A172 (cell line): ENCODE results near the gene GNB5. TPM values are rescaled to one million over a fixed set of nuclear protein-coding genes. Genes with fewer than 3 reads are reported as not detected.

Source experiments
- DNase-seq: peaks from one replicate; pipeline ENCODE4 v3.0.0-alpha.2; 2015; ENCODE audit warnings: low spot score
- total RNA-seq: library from RNA; depleted of rRNA; stranded (reverse); fragments of >200 nt; shearing (Covaris generic); gene quantifications from 2 replicates; pipeline ENCODE4 v1.2.3, GENCODE V29; 2014; rRNA removed

GNB5 gene
- total RNA-seq, 1 experiment from 2014 or later: 39.8 TPM

DNA sequence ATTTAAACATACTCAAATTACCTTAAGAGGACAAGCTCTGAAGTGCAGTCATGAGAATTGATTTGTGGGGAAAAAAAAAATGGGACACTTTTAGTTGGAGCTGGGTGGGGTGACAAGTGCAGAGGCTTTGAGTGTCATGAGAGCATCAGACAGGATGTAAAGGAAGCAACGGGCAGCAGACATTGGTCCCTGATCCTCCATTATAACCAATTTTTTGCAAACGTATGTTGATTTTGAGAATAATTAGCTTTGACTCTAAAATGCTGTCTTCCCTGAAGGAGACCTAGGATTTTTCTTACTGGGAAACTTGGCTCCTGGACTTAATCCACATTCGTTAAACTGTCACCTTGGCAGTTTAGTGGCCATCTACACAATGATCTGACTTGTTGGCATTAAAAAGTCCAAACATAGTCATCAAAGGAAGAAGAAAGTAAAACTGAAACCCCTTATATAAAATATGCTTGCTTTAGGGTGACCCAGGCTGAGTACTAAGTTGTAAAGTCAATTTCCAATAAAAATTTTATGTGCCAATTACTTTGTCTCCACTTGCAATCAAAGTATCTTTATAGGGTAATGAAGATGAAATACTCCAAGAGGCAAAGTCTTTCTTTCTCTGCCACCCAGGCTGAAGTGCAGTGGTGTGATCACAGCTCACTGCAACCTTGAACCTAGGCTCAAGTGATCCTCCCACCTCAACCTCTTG lies 124.2 kb downstream of the GNB5 start:
- no peak for DNase-seq

Other genes with a start within 250 kb of the GNB5 start
- 36.7 and 48.4 TPM in 2 replicates for gene LEO1, start 219.6 kb downstream of the GNB5 start, total RNA-seq
- 72.6 and 92.1 TPM in 2 replicates for gene MAPK6, start 172.2 kb downstream of the GNB5 start, total RNA-seq
- gene BCL2L10, start 78.6 kb downstream of the GNB5 start, total RNA-seq: not detected in 2 replicates
- gene MYO5C, start 104.4 kb upstream of the GNB5 start, total RNA-seq: 0.88 and 2.1 TPM in 2 replicates